Measurements from ENCODE around the gene LAMC2.

Gene LAMC2

GRCh38 chr1:183247484-183247883 lies 61.4 kb downstream of the LAMC2 start:
- H3K4me1 ChIP-seq (ENCODE audit: control insufficient read depth, insufficient read depth, low read length), result no peaks in the 10 kb centered on the region

GRCh38 chr1:183247931-183248330 lies 61.9 kb downstream of the LAMC2 start:
- H3K36me3 ChIP-seq (ENCODE audit: control insufficient read depth, insufficient read depth, low read length), result no peaks in the 10 kb centered on the region
- H3K9me3 ChIP-seq (ENCODE audit: control insufficient read depth, insufficient read depth, low read depth, low read length), result no peaks in the 10 kb centered on the region; the same call in none of the 2 replicates
- H3K4me3 ChIP-seq (ENCODE audit: low read depth, low read length), result no peak overlapping the region
- H3K4me1 ChIP-seq (ENCODE audit: control insufficient read depth, insufficient read depth, low read length), result no peaks in the 10 kb centered on the region
- no peak overlapping the region for H3K9ac ChIP-seq (ENCODE audit: low read length)
- H3K27me3 ChIP-seq (ENCODE audit: control insufficient read depth, insufficient read depth, low read length), result no peaks in the 10 kb centered on the region
- no peak overlapping the region for H3K27ac ChIP-seq (ENCODE audit: low read depth, low read length)

More at GRCh38 chr1:183247484-183247883, 61.4 kb downstream of the LAMC2 start:
- no peak overlapping the region for H3K9ac ChIP-seq (ENCODE audit: low read length)
- no peak overlapping the region for H3K4me3 ChIP-seq (ENCODE audit: low read depth, low read length)
- H3K27ac ChIP-seq (ENCODE audit: low read depth, low read length), result no peak overlapping the region
- H3K36me3 ChIP-seq (ENCODE audit: control insufficient read depth, insufficient read depth, low read length), result no peaks in the 10 kb centered on the region
- no peaks in the 10 kb centered on the region for H3K27me3 ChIP-seq (ENCODE audit: control insufficient read depth, insufficient read depth, low read length)
- H3K9me3 ChIP-seq (ENCODE audit: control insufficient read depth, insufficient read depth, low read depth, low read length), result no peaks in the 10 kb centered on the region; the same call in none of the 2 replicates

- no peak overlapping the region for H3K9ac ChIP-seq (ENCODE audit: low read length)
- no peaks in the 10 kb centered on the region; the same call in none of the 2 replicates for H3K9me3 ChIP-seq (ENCODE audit: control insufficient read depth, insufficient read depth, low read depth, low read length)
- no peak overlapping the region for H3K4me3 ChIP-seq (ENCODE audit: low read depth, low read length)
- H3K27me3 ChIP-seq (ENCODE audit: control insufficient read depth, insufficient read depth, low read length), result no peaks in the 10 kb centered on the region
- no peaks in the 10 kb centered on the region for H3K36me3 ChIP-seq (ENCODE audit: control insufficient read depth, insufficient read depth, low read length)
- H3K4me1 ChIP-seq (ENCODE audit: control insufficient read depth, insufficient read depth, low read length), result no peaks in the 10 kb centered on the region
- H3K27ac ChIP-seq (ENCODE audit: low read depth, low read length), result no peak overlapping the region
Observed at GRCh38 chr1:183248989-183249691, 63.1 kb downstream of the LAMC2 start.

GRCh38 chr1:183249941-183250452 lies 63.9 kb downstream of the LAMC2 start:
- Histone ChIP-seq H3K27ac (ENCODE audit: low read depth, low read length) (no peak overlapping the region), H3K4me1 (ENCODE audit: control insufficient read depth, insufficient read depth, low read length) (no peaks in the 10 kb centered on the region), H3K27me3 (ENCODE audit: control insufficient read depth, insufficient read depth, low read length) (no peaks in the 10 kb centered on the region), H3K9me3 (ENCODE audit: control insufficient read depth, insufficient read depth, low read depth, low read length) (peaks cover 3% of the 10 kb centered on the region), H3K36me3 (ENCODE audit: control insufficient read depth, insufficient read depth, low read length) (no peaks in the 10 kb centered on the region), H3K9ac (ENCODE audit: low read length) (no peak overlapping the region), H3K4me3 (ENCODE audit: low read depth, low read length) (no peak overlapping the region)

- H3K9ac ChIP-seq (ENCODE audit: low read length), result no peak overlapping the region
- no peaks in the 10 kb centered on the region for H3K4me1 ChIP-seq (ENCODE audit: control insufficient read depth, insufficient read depth, low read length)
- no peak overlapping the region for H3K27ac ChIP-seq (ENCODE audit: low read depth, low read length)
- no peaks in the 10 kb centered on the region for H3K36me3 ChIP-seq (ENCODE audit: control insufficient read depth, insufficient read depth, low read length)
- H3K9me3 ChIP-seq (ENCODE audit: control insufficient read depth, insufficient read depth, low read depth, low read length), result peaks cover 4% of the 10 kb centered on the region
- no peak overlapping the region for H3K4me3 ChIP-seq (ENCODE audit: low read depth, low read length)
- H3K27me3 ChIP-seq (ENCODE audit: control insufficient read depth, insufficient read depth, low read length), result no peaks in the 10 kb centered on the region
Observed at GRCh38 chr1:183251101-183251958, 65.3 kb downstream of the LAMC2 start.

DNA sequence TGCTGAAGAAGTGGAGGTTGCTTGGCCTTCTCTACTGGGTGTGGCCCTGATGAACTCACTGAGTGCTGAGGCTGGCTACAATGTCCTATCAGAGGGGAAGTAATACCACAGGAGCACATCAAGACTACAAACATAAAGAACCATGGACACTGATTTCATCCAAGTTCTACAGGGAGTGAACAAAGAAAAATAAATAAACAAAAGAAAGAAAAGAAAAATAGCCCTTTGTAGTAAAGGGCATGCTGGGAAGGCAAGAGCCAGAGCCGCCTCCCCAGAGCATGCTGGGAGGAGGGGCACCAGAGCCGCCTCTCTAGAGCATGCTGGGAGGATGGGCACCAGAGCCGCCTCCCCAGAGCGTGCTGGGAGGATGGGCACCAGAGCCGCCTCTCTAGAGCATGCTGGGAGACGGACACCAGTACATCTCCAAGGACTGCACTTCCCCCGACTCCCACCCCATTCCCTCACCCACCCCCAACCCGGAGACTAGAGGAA lies 65.9 kb downstream of the LAMC2 start:
- Histone ChIP-seq H3K4me1 (ENCODE audit: control insufficient read depth, insufficient read depth, low read length) (no peaks in the 10 kb centered on the region), H3K36me3 (ENCODE audit: control insufficient read depth, insufficient read depth, low read length) (no peaks in the 10 kb centered on the region), H3K4me3 (ENCODE audit: low read depth, low read length) (no peak overlapping the region), H3K9me3 (ENCODE audit: control insufficient read depth, insufficient read depth, low read depth, low read length) (peaks cover 4% of the 10 kb centered on the region), H3K9ac (ENCODE audit: low read length) (no peak overlapping the region), H3K27me3 (ENCODE audit: control insufficient read depth, insufficient read depth, low read length) (no peaks in the 10 kb centered on the region), H3K27ac (ENCODE audit: low read depth, low read length) (no peak overlapping the region)

DNA sequence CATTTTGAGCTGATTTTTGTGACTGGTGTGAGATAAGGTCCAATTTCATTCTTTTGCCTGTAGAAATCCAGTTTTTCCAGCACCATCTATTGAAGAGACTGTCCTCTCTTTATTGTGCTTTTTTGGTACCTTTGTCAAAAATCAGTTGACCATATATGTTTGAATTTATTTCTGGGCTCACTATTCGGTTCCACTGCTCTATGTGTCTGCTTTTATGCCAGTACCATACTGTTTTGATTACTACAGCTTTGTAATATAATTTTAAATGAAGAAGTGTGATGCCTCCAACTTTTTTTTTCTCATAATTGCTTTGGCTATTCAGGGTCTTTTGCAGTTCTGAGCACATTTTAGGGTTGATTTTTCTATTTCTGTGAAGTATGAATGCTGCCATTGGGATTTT lies 69.0 kb downstream of the LAMC2 start:
- H3K4me1 ChIP-seq (ENCODE audit: control insufficient read depth, insufficient read depth, low read length), result peaks cover 4% of the 10 kb centered on the region
- H3K9me3 ChIP-seq (ENCODE audit: control insufficient read depth, insufficient read depth, low read depth, low read length), result peaks cover 4% of the 10 kb centered on the region
- H3K36me3 ChIP-seq (ENCODE audit: control insufficient read depth, insufficient read depth, low read length), result no peaks in the 10 kb centered on the region
- no peak overlapping the region for H3K27ac ChIP-seq (ENCODE audit: low read depth, low read length)
- no peaks in the 10 kb centered on the region for H3K27me3 ChIP-seq (ENCODE audit: control insufficient read depth, insufficient read depth, low read length)
- H3K4me3 ChIP-seq (ENCODE audit: low read depth, low read length), result no peak overlapping the region
- H3K9ac ChIP-seq (ENCODE audit: low read length), result no peak overlapping the region

DNA sequence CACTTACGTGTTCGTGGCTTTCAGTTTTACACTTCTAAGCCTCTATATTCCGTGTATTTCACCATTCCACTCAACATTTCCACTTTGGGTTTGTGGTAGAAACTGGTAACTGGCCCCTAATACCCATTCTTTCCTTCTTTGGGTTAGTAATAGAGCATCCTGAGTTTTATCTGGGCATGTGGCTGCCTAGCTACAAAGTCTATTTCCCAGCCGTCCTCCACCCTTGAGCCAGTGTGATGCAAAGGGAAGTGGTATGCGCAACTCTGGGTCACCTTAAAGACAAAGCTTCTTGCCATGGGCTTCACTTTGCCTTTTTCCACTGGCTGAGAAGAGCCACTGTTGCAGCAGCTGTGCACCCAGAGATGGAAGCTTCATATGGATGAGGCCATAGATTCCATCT lies 73.9 kb downstream of the LAMC2 start:
- H3K9me3 ChIP-seq (ENCODE audit: control insufficient read depth, insufficient read depth, low read depth, low read length), result peaks cover 2% of the 10 kb centered on the region; the same call in 1 of the 2 replicates
- no peak overlapping the region for H3K27ac ChIP-seq (ENCODE audit: low read depth, low read length)
- peaks cover 7% of the 10 kb centered on the region for H3K4me1 ChIP-seq (ENCODE audit: control insufficient read depth, insufficient read depth, low read length)
- no peak overlapping the region for H3K9ac ChIP-seq (ENCODE audit: low read length)
- H3K27me3 ChIP-seq (ENCODE audit: control insufficient read depth, insufficient read depth, low read length), result no peaks in the 10 kb centered on the region
- no peak overlapping the region for H3K4me3 ChIP-seq (ENCODE audit: low read depth, low read length)
- H3K36me3 ChIP-seq (ENCODE audit: control insufficient read depth, insufficient read depth, low read length), result no peaks in the 10 kb centered on the region

- Histone ChIP-seq H3K9ac (ENCODE audit: low read length) (no peak overlapping the region), H3K4me3 (ENCODE audit: low read depth, low read length) (no peak overlapping the region), H3K27ac (ENCODE audit: low read depth, low read length) (no peak overlapping the region), H3K27me3 (ENCODE audit: control insufficient read depth, insufficient read depth, low read length) (no peaks in the 10 kb centered on the region), H3K9me3 (ENCODE audit: control insufficient read depth, insufficient read depth, low read depth, low read length) (no peaks in the 10 kb centered on the region), H3K4me1 (ENCODE audit: control insufficient read depth, insufficient read depth, low read length) (peaks cover 7% of the 10 kb centered on the region), H3K36me3 (ENCODE audit: control insufficient read depth, insufficient read depth, low read length) (no peaks in the 10 kb centered on the region)
Observed at GRCh38 chr1:183262628-183263200, 76.7 kb downstream of the LAMC2 start.

DNA sequence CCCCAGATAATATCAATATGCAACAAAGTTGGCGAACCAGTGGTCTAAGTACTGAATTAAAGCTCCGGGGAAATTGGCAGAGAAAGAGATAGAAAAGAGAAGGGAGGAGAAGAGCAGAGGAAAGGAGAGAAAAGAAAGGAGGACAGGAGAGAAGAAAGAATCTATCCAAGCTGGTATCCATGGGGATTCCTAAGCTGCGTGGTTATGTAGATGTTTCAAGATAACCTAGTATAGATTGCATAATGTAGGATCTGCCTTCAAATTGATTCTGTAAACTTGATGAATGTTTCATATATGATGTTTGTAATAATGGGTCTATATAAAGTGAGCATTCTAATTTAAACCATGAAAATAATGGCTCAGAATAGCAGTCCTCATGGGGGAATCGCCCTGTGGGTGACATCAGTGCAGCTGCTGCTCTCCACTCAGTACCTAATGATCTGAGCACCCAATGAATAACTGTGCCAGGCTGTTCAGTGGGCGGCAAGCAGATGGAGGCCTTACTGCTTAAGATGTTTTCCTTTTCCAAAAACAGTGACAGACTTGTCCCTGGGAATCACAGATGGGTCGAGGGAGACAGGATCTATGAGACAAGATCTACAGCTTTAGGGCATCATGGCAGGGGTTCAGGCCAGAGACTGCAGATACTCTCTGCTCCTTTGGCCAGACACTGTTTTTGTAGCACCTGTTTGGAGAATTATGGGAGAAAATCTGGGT lies 78.0 kb downstream of the LAMC2 start:
- peaks cover 7% of the 10 kb centered on the region for H3K4me1 ChIP-seq (ENCODE audit: control insufficient read depth, insufficient read depth, low read length)
- no peaks in the 10 kb centered on the region for H3K27me3 ChIP-seq (ENCODE audit: control insufficient read depth, insufficient read depth, low read length)
- no peak overlapping the region for H3K9ac ChIP-seq (ENCODE audit: low read length)
- no peak overlapping the region for H3K4me3 ChIP-seq (ENCODE audit: low read depth, low read length)
- H3K27ac ChIP-seq (ENCODE audit: low read depth, low read length), result no peak overlapping the region
- no peaks in the 10 kb centered on the region for H3K36me3 ChIP-seq (ENCODE audit: control insufficient read depth, insufficient read depth, low read length)
- H3K9me3 ChIP-seq (ENCODE audit: control insufficient read depth, insufficient read depth, low read depth, low read length), result no peaks in the 10 kb centered on the region

Data from HUES6 (cell line).